ENCODE data around the gene CDC20B. TPM values are rescaled to one million over a fixed set of nuclear protein-coding genes. Genes with fewer than 3 reads are reported as not detected.

Gene CDC20B
- total RNA-seq, 1 experiment from 2014 or later = not detected

- no peak overlapping the region for H3K4me3 ChIP-seq (ENCODE audit: low read depth, low read length)
- no peak for TF ChIP-seq CTCF (IDR thresholded peaks at IDR 0.05; ENCODE audit: insufficient read depth in 1 of 2, low read depth in 1 of 2, low read length in 1 of 2, severe bottlenecking in 1 of 2, unreplicated experiment in 1 of 2)
- H3K4me1 ChIP-seq = no peaks in the 10 kb centered on the region
- intact Hi-C loops (cut with micrococcal nuclease; ENCODE audit: unreplicated experiment) = no loop called here
- H3K4me1 Mint-ChIP-seq (ENCODE audit: low read depth, unreplicated experiment) = no peaks in the 10 kb centered on the region
- H3K9me3 ChIP-seq = no peaks in the 10 kb centered on the region
- H3K36me3 ChIP-seq (ENCODE audit: control insufficient read depth, insufficient read depth, low read length) = no peaks in the 10 kb centered on the region
- no peak overlapping the region for H3K4me3 Mint-ChIP-seq (ENCODE audit: unreplicated experiment)
- POLR2A ChIA-PET = no interaction called here
- H3K9me3 Mint-ChIP-seq (ENCODE audit: unreplicated experiment) = no peaks in the 10 kb centered on the region
- CTCF ChIA-PET = no interaction called here
- H3K27me3 Mint-ChIP-seq (ENCODE audit: insufficient read depth, unreplicated experiment) = peaks cover 27% of the 10 kb centered on the region
- no peaks in the 10 kb centered on the region for H3K36me3 Mint-ChIP-seq (ENCODE audit: insufficient read depth, unreplicated experiment)
- H3K27me3 ChIP-seq (replicated peaks; ENCODE audit: control insufficient read depth, insufficient read depth, low read length) = no peaks in the 10 kb centered on the region
- BruUV-seq (replicated peaks) = no TSS peak
- no peak overlapping the region for H3K27ac Mint-ChIP-seq (ENCODE audit: unreplicated experiment)
- DNase-seq = no peak
Observed at GRCh38 chr5:55071413-55071812, 101.6 kb downstream of the CDC20B start.

GRCh38 chr5:55070968-55071367 is 102.0 kb downstream of the CDC20B start:
- no peak overlapping the region for H3K4me3 Mint-ChIP-seq (ENCODE audit: unreplicated experiment)
- H3K4me1 Mint-ChIP-seq (ENCODE audit: low read depth, unreplicated experiment) = no peaks in the 10 kb centered on the region
- Histone ChIP-seq H3K4me3 (ENCODE audit: low read depth, low read length) (no peak overlapping the region), H3K36me3 (ENCODE audit: control insufficient read depth, insufficient read depth, low read length) (no peaks in the 10 kb centered on the region), H3K27me3 (replicated peaks; ENCODE audit: control insufficient read depth, insufficient read depth, low read length) (no peaks in the 10 kb centered on the region), H3K4me1 (no peaks in the 10 kb centered on the region), H3K9me3 (no peaks in the 10 kb centered on the region)
- DNase-seq = no peak
- no peak for TF ChIP-seq CTCF (IDR thresholded peaks at IDR 0.05; ENCODE audit: insufficient read depth in 1 of 2, low read depth in 1 of 2, low read length in 1 of 2, severe bottlenecking in 1 of 2, unreplicated experiment in 1 of 2)
- H3K9me3 Mint-ChIP-seq (ENCODE audit: unreplicated experiment) = no peaks in the 10 kb centered on the region
- POLR2A ChIA-PET = no interaction called here
- peaks cover 29% of the 10 kb centered on the region for H3K27me3 Mint-ChIP-seq (ENCODE audit: insufficient read depth, unreplicated experiment)
- intact Hi-C loops (cut with micrococcal nuclease; ENCODE audit: unreplicated experiment) = no loop called here
- no peak overlapping the region for H3K27ac Mint-ChIP-seq (ENCODE audit: unreplicated experiment)
- H3K36me3 Mint-ChIP-seq (ENCODE audit: insufficient read depth, unreplicated experiment) = no peaks in the 10 kb centered on the region
- no TSS peak for BruUV-seq (replicated peaks)
- CTCF ChIA-PET = no interaction called here

GRCh38 chr5:55066277-55066676 is 106.7 kb downstream of the CDC20B start:
- Mint-ChIP-seq H3K36me3 (ENCODE audit: insufficient read depth, unreplicated experiment) (no peaks in the 10 kb centered on the region), H3K27me3 (ENCODE audit: insufficient read depth, unreplicated experiment) (peaks cover 34% of the 10 kb centered on the region), H3K4me3 (ENCODE audit: unreplicated experiment) (no peak overlapping the region), H3K27ac (ENCODE audit: unreplicated experiment) (no peak overlapping the region), H3K4me1 (ENCODE audit: low read depth, unreplicated experiment) (no peaks in the 10 kb centered on the region), H3K9me3 (ENCODE audit: unreplicated experiment) (no peaks in the 10 kb centered on the region)
- intact Hi-C loops (cut with micrococcal nuclease; ENCODE audit: unreplicated experiment) = no loop called here
- ChIA-PET CTCF (no interaction called here), POLR2A (no interaction called here)
- Histone ChIP-seq H3K4me1 (no peaks in the 10 kb centered on the region), H3K4me3 (ENCODE audit: low read depth, low read length) (no peak overlapping the region), H3K27me3 (replicated peaks; ENCODE audit: control insufficient read depth, insufficient read depth, low read length) (no peaks in the 10 kb centered on the region), H3K36me3 (ENCODE audit: control insufficient read depth, insufficient read depth, low read length) (no peaks in the 10 kb centered on the region), H3K9me3 (no peaks in the 10 kb centered on the region)
- TF ChIP-seq CTCF (IDR thresholded peaks at IDR 0.05; ENCODE audit: insufficient read depth in 1 of 2, low read depth in 1 of 2, low read length in 1 of 2, severe bottlenecking in 1 of 2, unreplicated experiment in 1 of 2) = no peak
- no peak for DNase-seq
- no TSS peak for BruUV-seq (replicated peaks)
